ENCODE data around the gene SSR1. TPM values are rescaled to one million over a fixed set of nuclear protein-coding genes. Genes with fewer than 3 reads are reported as not detected.
A peak's percentile ranks its signal among the peaks of the same experiment; 100 is the strongest.

SSR1 gene
- total RNA-seq, 6 donors from 2014 or later = 14.5 to 135 (median 57.7) TPM

DNA sequence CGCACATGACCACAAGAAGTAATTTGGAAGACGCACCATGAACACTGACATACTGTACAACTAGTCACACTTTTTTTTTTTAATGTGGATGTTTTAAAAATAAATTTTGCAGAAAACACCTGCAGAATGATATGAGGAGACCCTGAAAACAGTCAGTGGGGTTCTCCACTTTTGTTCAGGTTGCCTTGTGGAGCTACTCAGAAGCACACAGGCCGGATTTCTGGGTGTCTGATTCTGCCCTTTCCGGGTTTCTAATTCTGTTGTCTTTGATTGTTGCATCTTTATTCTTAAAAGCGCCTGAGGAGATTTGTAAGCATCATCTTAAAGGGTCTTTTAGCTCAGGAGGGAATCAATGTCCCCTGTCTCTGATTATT is 74.5 kb downstream of the SSR1 start:
- peak overlapping the region in 1 of 4 donors; percentile 36 for H3K27ac ChIP-seq
- WGBS, 2 donors = 90 to 94% methylated on average over 5 of the region's 5 CpGs
- TF ChIP-seq POLR2AphosphoS5 (IDR thresholded peaks at IDR 0.05) = no peak
- TF ChIP-seq EP300 (IDR thresholded peaks at IDR 0.05) = no peak
- no peak for TF ChIP-seq CTCF (IDR thresholded peaks at IDR 0.05)
- no peak for TF ChIP-seq POLR2A (IDR thresholded peaks at IDR 0.05)
- H3K27me3 ChIP-seq = no peaks in the 10 kb centered on the region
- H3K4me1 ChIP-seq = peaks cover 26 to 43% (median 35%) of the 10 kb centered on the region in 4 donors
- no peak overlapping the region for H3K4me3 ChIP-seq
- peaks cover 0 to 35% (median 12%) of the 10 kb centered on the region in 4 donors for H3K36me3 ChIP-seq
- H3K9me3 ChIP-seq = no peaks in the 10 kb centered on the region
- DNase-seq (no peak), ATAC-seq (ENCODE audit: low FRiP score in 2 of 2) (no peak)

DNA sequence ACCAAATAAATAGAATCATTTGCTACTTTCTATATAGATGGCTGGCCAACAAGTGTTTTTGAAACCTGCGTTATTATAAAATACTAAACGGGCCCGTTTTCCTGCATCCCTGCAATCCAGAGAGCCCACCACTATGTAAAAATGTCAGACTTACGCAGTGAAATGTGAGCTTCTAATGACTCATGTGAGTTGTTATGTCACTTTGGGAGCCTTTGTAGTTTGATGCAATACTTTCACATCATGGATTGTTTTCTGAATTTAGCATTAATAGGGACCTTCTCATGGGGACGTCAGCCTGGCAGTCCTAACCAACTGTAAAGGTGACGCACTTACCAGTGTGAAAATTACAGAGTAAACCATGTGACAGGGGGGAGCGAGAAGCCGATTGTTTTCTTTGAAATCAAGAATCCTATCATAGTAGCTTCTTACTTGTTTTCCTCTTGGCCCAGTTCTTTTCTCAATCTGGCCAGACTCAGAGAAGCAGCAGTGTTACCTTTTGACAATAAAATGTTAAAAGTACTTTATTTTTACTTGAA is 75.3 kb downstream of the SSR1 start:
- DNase-seq (no peak), ATAC-seq (ENCODE audit: low FRiP score in 2 of 2) (no peak)
- no peak overlapping the region for H3K27ac ChIP-seq
- peaks cover 20 to 35% (median 27%) of the 10 kb centered on the region in 4 donors for H3K4me1 ChIP-seq
- H3K9me3 ChIP-seq = no peaks in the 10 kb centered on the region
- H3K4me3 ChIP-seq = no peak overlapping the region
- WGBS, 2 donors = 89 to 94% methylated on average over 8 of the region's 8 CpGs
- no peaks in the 10 kb centered on the region for H3K27me3 ChIP-seq
- H3K36me3 ChIP-seq = peaks cover 0 to 35% (median 12%) of the 10 kb centered on the region in 4 donors
- TF ChIP-seq CTCF (IDR thresholded peaks at IDR 0.05) = no peak
- no peak for TF ChIP-seq POLR2A (IDR thresholded peaks at IDR 0.05)
- no peak for TF ChIP-seq EP300 (IDR thresholded peaks at IDR 0.05)
- TF ChIP-seq POLR2AphosphoS5 (IDR thresholded peaks at IDR 0.05) = no peak

- DNase-seq = peak in 1 of 2 donors; percentile 62
- H3K9me3 ChIP-seq = no peaks in the 10 kb centered on the region
- peak overlapping the region; percentile 48 to 79 (median 64) for H3K27ac ChIP-seq
- peak; percentile 28 to 35 for ATAC-seq (ENCODE audit: low FRiP score in 2 of 2)
- peaks cover 11 to 30% (median 24%) of the 10 kb centered on the region in 4 donors for H3K4me1 ChIP-seq
- H3K36me3 ChIP-seq = peaks cover 0 to 45% (median 17%) of the 10 kb centered on the region in 4 donors
- no peak for TF ChIP-seq POLR2A (IDR thresholded peaks at IDR 0.05)
- TF ChIP-seq POLR2AphosphoS5 (IDR thresholded peaks at IDR 0.05) = no peak
- TF ChIP-seq EP300 (IDR thresholded peaks at IDR 0.05) = no peak
- no peak for TF ChIP-seq CTCF (IDR thresholded peaks at IDR 0.05)
- H3K4me3 ChIP-seq = no peak overlapping the region
- WGBS, 2 donors = 65 to 74% methylated on average over 8 of the region's 8 CpGs
- no peaks in the 10 kb centered on the region for H3K27me3 ChIP-seq
Observed at GRCh38 chr6:7236306-7237209, 76.4 kb downstream of the SSR1 start.

DNA sequence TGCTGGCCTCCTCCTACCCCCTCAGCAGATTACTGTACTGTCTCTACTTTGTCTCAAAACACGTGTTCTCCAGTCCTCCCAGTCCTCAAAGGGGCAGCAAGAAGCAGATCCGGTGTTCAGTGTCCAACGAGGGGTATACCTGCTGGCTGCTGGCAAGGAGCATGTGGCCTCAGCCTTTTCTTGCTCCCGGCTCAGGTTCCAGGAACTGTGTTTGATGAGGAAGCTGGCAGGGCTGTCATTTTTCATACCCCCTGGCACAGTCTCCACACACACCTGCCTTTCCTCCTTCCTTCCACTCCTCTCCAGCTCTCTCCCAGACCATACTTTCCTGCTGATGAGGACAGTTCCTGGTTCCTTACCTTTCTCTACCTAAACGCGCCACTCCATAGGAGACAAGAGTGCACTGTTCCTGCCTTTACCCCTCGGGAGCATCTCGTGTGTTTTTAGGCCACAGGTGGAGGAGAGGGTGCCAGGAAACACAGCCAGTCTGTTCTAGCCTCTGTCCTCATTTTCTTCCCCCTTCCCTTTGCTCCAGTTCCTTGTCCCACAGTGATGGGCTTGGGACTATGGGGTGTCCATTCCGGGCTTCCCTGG is 77.2 kb downstream of the SSR1 start:
- peak in 1 of 2 donors; percentile 64 for DNase-seq
- ATAC-seq (ENCODE audit: low FRiP score in 2 of 2) = peak; percentile 4 to 21
- Histone ChIP-seq H3K4me1 (peaks cover 6 to 23% (median 17%) of the 10 kb centered on the region in 4 donors), H3K27ac (peak overlapping the region; percentile 48 to 79 (median 64)), H3K27me3 (no peaks in the 10 kb centered on the region), H3K36me3 (peaks cover 5 to 47% (median 25%) of the 10 kb centered on the region in 4 donors), H3K4me3 (no peak overlapping the region), H3K9me3 (no peaks in the 10 kb centered on the region)
- 63 to 70% methylated on average over 9 of the region's 9 CpGs for whole genome bisulfite sequencing, 2 donors
- no peak for TF ChIP-seq CTCF (IDR thresholded peaks at IDR 0.05)
- no peak for TF ChIP-seq POLR2AphosphoS5 (IDR thresholded peaks at IDR 0.05)
- no peak for TF ChIP-seq EP300 (IDR thresholded peaks at IDR 0.05)
- no peak for TF ChIP-seq POLR2A (IDR thresholded peaks at IDR 0.05)
